Neural crest cell (in vitro differentiated cells): ENCODE results near the gene CHRNA4. TPM values are rescaled to one million over a fixed set of nuclear protein-coding genes. Genes with fewer than 3 reads are reported as not detected.

Source experiments
- DNase-seq: peaks from one replicate; pipeline ENCODE4 v3.0.0; 2021; ENCODE audit warnings: low read depth, mixed read lengths, low spot score
- H3K27ac Mint-ChIP-seq: one replicate; pipeline ENCODE4 v1.8.0; 2021; ENCODE audit warnings: mild to moderate bottlenecking, mixed read lengths; ENCODE audit not compliant: unreplicated experiment
- H3K27me3 Mint-ChIP-seq: 2 replicates; pipeline ENCODE4 v1.8.0; 2021; ENCODE audit warnings: low read depth, mild to moderate bottlenecking, mixed read lengths
- H3K36me3 Mint-ChIP-seq: 2 replicates; pipeline ENCODE4 v1.8.0; 2021; ENCODE audit warnings: low read depth, mild to moderate bottlenecking, mixed read lengths
- H3K4me1 Mint-ChIP-seq: 2 replicates; pipeline ENCODE4 v1.8.0; 2021; ENCODE audit warnings: mixed read lengths
- H3K4me3 Mint-ChIP-seq: one replicate; pipeline ENCODE4 v1.8.0; 2021; ENCODE audit warnings: mild to moderate bottlenecking, mixed read lengths
- H3K9me3 Mint-ChIP-seq: 2 replicates; pipeline ENCODE4 v1.8.0; 2021; ENCODE audit warnings: mixed read lengths
- CTCF ChIP-seq: fragments of 200-600 bp; sonication (generic); conservative IDR thresholded peaks from 2 replicates; pipeline ENCODE4 v1.5.0; 2021; ENCODE audit warnings: antibody characterized with exemption, mild to moderate bottlenecking
- total RNA-seq: library from RNA; stranded (reverse); gene quantifications from 2 replicates; pipeline ENCODE4 v1.2.1, GENCODE V29; 2021

Gene CHRNA4
- total RNA-seq, 1 donor from 2014 or later, result 5.4 TPM

DNA sequence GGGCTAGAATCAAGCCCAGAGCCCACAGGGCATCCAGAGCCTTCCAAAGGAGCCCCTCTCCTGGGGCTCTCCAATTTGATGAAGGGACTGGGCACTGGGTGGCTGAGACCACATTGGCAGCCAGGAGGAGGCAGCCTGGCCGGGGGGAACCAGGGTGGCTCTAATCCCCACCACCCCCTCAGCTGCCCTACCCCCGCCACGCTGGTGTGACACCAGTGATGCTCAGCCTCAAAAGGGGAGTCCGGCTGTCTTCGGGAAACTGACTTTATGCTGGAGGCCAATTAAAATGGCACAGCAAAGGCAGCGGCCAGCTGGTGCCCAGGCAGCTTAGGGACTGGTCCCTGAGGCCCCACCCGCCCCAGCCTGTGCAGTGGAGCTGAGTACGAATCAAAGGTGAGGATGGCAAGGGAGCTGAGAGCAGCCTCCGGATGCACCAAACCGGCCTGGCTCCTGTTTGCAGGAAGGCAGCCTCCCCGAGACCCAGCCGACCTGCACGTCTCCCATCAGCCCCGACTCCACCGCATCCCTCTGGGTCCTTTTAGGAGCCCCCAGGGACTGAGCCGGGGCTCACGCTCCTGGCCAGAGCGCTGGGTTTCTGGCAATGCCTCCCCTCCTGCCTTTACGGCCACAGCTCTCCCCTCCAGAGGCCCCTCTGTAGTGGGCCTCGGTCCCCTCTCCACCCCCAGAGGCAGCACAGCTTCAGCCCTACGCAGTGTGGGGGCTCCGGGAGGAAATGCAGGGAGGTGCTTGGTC lies 28.5 kb downstream of the CHRNA4 start:
- Mint-ChIP-seq H3K27ac (no peak overlapping the region), H3K36me3 (peaks cover 6% of the 10 kb centered on the region), H3K9me3 (peaks cover 6% of the 10 kb centered on the region), H3K4me1 (peaks cover 8% of the 10 kb centered on the region), H3K4me3 (no peak overlapping the region), H3K27me3 (peaks cover 9% of the 10 kb centered on the region)
- no peak for TF ChIP-seq CTCF
- DNase-seq, result no peak

DNA sequence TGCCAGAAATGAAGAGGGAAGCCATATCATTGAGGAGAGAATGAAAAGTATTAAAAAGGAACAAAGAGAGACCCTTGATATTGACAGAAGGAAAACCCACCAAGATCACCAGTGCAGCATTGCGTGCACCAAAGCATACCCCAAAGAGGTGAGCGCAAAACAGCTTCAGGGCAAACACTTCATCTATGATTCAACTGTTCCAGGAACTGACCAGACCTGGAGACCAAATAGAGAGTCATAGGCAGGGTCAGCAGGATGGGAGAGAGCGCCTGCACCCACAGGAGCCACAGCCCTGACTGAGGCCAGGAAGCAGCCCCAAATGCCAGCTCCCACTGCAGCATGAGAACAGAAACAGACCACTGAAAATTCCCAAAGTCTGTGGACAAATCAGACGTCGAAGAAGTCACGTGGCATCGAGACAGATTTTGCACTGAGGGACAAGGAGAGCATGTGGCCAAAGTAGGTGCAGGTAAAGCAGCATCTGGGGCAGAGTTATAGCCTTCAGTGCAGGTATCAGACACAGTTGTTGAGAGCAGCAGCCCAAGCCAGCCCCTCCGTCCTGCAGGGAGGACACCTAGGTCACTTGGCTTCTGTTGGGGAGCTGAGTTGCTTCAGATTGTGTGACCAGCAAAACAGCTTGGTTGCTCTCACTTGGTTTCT lies 29.3 kb downstream of the CHRNA4 start:
- peaks cover 6% of the 10 kb centered on the region for H3K36me3 Mint-ChIP-seq
- peaks cover 8% of the 10 kb centered on the region for H3K4me1 Mint-ChIP-seq
- no peak overlapping the region for H3K27ac Mint-ChIP-seq
- no peak for TF ChIP-seq CTCF
- H3K4me3 Mint-ChIP-seq, result no peak overlapping the region
- H3K27me3 Mint-ChIP-seq, result peaks cover 3% of the 10 kb centered on the region
- peaks cover 6% of the 10 kb centered on the region for H3K9me3 Mint-ChIP-seq
- DNase-seq, result no peak

- H3K9me3 Mint-ChIP-seq, result peaks cover 6% of the 10 kb centered on the region
- TF ChIP-seq CTCF, result no peak
- H3K36me3 Mint-ChIP-seq, result peaks cover 6% of the 10 kb centered on the region
- H3K4me3 Mint-ChIP-seq, result no peak overlapping the region
- DNase-seq, result no peak
- H3K4me1 Mint-ChIP-seq, result peaks cover 8% of the 10 kb centered on the region
- H3K27ac Mint-ChIP-seq, result no peak overlapping the region
- H3K27me3 Mint-ChIP-seq, result peaks cover 2% of the 10 kb centered on the region
These were observed 30.2 kb downstream of the CHRNA4 start for GRCh38 chr20:63330940-63331339.

GRCh38 chr20:63330084-63330760 lies 30.9 kb downstream of the CHRNA4 start:
- Mint-ChIP-seq H3K27ac (no peak overlapping the region), H3K27me3 (no peaks in the 10 kb centered on the region), H3K4me3 (no peak overlapping the region), H3K36me3 (peaks cover 6% of the 10 kb centered on the region), H3K4me1 (peaks cover 8% of the 10 kb centered on the region), H3K9me3 (peaks cover 6% of the 10 kb centered on the region)
- DNase-seq, result no peak
- no peak for TF ChIP-seq CTCF

DNA sequence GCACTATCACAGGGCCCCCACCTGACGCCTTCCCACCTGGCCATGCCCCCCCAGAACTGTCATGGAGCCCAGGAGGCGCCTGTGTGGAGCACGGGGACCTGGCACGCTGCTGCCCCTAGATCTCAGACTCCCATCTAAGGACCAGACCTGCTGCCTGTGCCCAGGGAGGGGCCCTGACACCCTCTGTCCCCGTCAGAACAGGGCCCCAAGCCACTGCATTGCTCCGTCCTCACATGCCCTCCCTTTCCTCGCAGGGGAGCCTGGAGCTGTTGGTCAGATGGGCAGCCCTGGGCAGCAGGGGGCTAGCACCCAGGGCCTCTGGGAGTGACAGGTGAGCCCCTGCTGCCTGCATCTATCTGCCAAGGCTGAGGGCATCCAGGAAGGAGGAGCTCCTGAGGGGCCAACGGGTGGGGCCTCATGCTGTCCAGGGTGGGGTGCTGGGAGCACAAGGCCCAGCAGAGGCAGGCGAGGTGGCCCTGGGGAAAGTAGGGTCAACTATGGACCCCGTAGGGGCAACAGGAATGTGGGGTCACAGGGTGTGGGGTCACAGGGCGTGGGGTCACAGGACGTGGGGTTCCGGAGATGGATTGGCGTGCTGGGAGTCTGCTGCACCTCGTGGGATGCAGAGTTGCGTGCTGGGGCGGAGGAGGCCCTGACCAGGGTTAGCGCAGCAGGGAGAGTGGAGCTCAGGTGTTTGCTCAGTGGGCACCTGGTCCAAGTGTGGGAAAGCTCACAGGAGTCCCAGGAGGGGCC lies 31.6 kb downstream of the CHRNA4 start:
- Mint-ChIP-seq H3K9me3 (peaks cover 6% of the 10 kb centered on the region), H3K36me3 (peaks cover 6% of the 10 kb centered on the region), H3K27me3 (no peaks in the 10 kb centered on the region), H3K4me3 (no peak overlapping the region), H3K27ac (no peak overlapping the region), H3K4me1 (peaks cover 8% of the 10 kb centered on the region)
- DNase-seq, result no peak
- TF ChIP-seq CTCF, result no peak
